Loucy (cell line): Measurements from ENCODE around the gene DBF4B.

ENCODE experiments used
- EZH2phosphoT487 ChIP-seq: fragments of 200-600 bp; IDR thresholded peaks from 2 replicates; pipeline ENCODE4 v1.6.1; 2018; ENCODE audit warnings: antibody characterized with exemption, mild to moderate bottlenecking, moderate library complexity, borderline replicate concordance
- TF ChIP-seq, protein P1 (sequence below): fragments of 200-600 bp; sonication (generic); conservative IDR thresholded peaks from 2 replicates; pipeline ENCODE4 v1.5.1; 2014; ENCODE audit warnings: mild to moderate bottlenecking, antibody characterized with exemption, low read length

DNA sequence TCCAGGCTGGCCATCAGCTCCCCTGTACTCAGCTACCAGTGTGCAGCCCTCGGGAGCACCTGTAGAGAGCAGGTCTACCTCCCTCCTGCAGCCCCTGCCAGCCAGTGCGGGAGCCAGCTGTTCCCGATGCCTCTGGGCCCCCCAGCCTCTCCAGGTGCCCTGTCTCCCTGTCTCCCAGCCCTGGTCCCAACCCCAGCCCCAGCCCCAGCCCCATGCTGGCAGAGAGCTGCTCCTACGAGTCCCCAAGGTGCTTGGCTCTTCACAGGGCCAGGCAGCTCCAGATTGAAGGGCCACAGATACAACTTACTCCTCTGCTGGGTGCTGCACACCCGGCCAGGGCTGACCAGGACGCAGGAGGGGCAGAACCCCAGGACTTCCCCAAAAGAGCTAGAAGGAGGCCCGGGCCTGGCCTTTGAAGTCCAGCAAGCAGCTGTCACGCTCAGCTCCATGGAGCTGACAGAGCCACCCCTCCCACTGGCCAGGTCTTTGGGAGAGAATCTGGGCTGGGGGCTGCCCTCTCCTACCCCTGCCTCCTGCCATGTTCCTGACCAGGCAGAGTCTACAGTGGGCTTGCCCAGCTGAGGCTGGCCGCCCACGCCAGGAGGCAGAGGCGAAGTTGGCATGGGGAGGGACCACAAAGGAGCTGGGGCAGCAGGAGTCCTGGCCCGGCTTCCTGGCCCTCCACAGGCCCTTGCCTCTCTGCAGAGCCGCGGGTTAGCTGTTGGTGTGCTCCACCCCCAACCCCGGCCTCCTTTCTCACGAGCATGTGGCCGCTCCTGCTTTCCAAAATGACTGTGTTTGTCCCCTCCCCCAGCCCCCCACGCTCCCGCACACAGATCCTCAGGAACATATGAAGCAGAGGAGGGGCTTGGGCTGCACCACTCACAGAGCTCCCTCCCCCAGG is 40.9 kb downstream of the DBF4B start:
- TF ChIP-seq, protein P1, sequence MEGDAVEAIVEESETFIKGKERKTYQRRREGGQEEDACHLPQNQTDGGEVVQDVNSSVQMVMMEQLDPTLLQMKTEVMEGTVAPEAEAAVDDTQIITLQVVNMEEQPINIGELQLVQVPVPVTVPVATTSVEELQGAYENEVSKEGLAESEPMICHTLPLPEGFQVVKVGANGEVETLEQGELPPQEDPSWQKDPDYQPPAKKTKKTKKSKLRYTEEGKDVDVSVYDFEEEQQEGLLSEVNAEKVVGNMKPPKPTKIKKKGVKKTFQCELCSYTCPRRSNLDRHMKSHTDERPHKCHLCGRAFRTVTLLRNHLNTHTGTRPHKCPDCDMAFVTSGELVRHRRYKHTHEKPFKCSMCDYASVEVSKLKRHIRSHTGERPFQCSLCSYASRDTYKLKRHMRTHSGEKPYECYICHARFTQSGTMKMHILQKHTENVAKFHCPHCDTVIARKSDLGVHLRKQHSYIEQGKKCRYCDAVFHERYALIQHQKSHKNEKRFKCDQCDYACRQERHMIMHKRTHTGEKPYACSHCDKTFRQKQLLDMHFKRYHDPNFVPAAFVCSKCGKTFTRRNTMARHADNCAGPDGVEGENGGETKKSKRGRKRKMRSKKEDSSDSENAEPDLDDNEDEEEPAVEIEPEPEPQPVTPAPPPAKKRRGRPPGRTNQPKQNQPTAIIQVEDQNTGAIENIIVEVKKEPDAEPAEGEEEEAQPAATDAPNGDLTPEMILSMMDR = no peak
- no peak for TF ChIP-seq EZH2phosphoT487
